NT2/D1 (cell line): Measurements from ENCODE around the gene CACNA2D2.

Source experiments
- SUZ12 ChIP-seq: IDR thresholded peaks from 2 replicates; pipeline ENCODE4 v1.6.1; 2011; ENCODE audit not compliant: insufficient read length, insufficient read depth; ENCODE audit errors: extremely low read depth
- YY1 ChIP-seq: IDR thresholded peaks from 2 replicates; pipeline ENCODE4 v1.6.1; 2011; ENCODE audit not compliant: insufficient read length, insufficient read depth
- ZNF274 ChIP-seq: IDR thresholded peaks from 2 replicates; pipeline ENCODE4 v1.6.1; 2011; ENCODE audit warnings: mild to moderate bottlenecking, low read depth, low read length

GRCh38 chr3:50412231-50412754 lies 91.1 kb downstream of the CACNA2D2 start:
- TF ChIP-seq YY1 (no peak), SUZ12 (no peak), ZNF274 (no peak)
